ENCODE measurements around the gene PODN.

GRCh38 chr1:53092659-53093450, 30.8 kb downstream of the PODN start:
- TF ChIP-seq CTCF (IDR thresholded peaks at IDR 0.05), result no peak
- no peak for TF ChIP-seq TCF7L2 (IDR thresholded peaks at IDR 0.05; ENCODE audit: low read depth, low read length)

Data from Panc1 (cell line).